ENCODE results near the gene XPNPEP1.

DNA sequence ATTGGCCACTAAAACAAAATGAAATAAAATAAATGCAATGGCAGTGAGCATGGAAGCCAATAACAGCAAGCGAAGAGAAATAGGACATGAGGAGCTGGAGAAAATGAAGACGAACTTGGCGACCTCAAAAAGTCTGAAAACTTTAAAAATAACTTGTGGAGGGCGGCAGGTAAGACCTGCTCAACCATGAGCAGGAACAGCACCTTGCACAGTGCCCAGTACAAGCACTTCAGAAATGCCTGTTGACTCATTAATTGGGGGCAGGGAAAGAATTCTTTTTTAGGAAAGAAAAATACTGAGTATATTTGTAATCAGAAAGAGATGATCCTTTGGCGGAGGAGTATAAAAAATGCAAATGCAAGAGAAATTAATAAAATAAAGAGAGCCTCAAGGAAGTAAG lies 78.0 kb downstream of the XPNPEP1 start:
- TF ChIP-seq ZNF565 (CRISPR knock-in tag; conservative IDR thresholded peaks at IDR 0.05; ENCODE audit: low read depth) (no peak), ZNF8 (CRISPR knock-in tag; IDR thresholded peaks at IDR 0.05) (no peak), TCF4 (CRISPR knock-in tag; IDR thresholded peaks at IDR 0.05; ENCODE audit: borderline replicate concordance) (no peak), ZFP30 (CRISPR knock-in tag; IDR thresholded peaks at IDR 0.05) (no peak), BACH2 (CRISPR knock-in tag; IDR thresholded peaks at IDR 0.05; ENCODE audit: borderline replicate concordance) (no peak), RARB (CRISPR knock-in tag; IDR thresholded peaks at IDR 0.05) (no peak)
- TF ChIP-seq, protein P1, sequence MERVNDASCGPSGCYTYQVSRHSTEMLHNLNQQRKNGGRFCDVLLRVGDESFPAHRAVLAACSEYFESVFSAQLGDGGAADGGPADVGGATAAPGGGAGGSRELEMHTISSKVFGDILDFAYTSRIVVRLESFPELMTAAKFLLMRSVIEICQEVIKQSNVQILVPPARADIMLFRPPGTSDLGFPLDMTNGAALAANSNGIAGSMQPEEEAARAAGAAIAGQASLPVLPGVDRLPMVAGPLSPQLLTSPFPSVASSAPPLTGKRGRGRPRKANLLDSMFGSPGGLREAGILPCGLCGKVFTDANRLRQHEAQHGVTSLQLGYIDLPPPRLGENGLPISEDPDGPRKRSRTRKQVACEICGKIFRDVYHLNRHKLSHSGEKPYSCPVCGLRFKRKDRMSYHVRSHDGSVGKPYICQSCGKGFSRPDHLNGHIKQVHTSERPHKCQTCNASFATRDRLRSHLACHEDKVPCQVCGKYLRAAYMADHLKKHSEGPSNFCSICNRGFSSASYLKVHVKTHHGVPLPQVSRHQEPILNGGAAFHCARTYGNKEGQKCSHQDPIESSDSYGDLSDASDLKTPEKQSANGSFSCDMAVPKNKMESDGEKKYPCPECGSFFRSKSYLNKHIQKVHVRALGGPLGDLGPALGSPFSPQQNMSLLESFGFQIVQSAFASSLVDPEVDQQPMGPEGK (CRISPR knock-in tag; IDR thresholded peaks at IDR 0.05; ENCODE audit: borderline replicate concordance) = no peak
- TF ChIP-seq, protein P2, sequence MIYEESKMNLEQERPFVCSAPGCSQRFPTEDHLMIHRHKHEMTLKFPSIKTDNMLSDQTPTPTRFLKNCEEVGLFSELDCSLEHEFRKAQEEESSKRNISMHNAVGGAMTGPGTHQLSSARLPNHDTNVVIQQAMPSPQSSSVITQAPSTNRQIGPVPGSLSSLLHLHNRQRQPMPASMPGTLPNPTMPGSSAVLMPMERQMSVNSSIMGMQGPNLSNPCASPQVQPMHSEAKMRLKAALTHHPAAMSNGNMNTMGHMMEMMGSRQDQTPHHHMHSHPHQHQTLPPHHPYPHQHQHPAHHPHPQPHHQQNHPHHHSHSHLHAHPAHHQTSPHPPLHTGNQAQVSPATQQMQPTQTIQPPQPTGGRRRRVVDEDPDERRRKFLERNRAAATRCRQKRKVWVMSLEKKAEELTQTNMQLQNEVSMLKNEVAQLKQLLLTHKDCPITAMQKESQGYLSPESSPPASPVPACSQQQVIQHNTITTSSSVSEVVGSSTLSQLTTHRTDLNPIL (CRISPR knock-in tag; IDR thresholded peaks at IDR 0.05; ENCODE audit: low read depth) = no peak

All from SK-N-SH treated with all-trans-retinoic acid at 6 μM for 48 hours (cell line).